ENCODE data around the gene KATNAL1.

The KATNAL1 gene

DNA sequence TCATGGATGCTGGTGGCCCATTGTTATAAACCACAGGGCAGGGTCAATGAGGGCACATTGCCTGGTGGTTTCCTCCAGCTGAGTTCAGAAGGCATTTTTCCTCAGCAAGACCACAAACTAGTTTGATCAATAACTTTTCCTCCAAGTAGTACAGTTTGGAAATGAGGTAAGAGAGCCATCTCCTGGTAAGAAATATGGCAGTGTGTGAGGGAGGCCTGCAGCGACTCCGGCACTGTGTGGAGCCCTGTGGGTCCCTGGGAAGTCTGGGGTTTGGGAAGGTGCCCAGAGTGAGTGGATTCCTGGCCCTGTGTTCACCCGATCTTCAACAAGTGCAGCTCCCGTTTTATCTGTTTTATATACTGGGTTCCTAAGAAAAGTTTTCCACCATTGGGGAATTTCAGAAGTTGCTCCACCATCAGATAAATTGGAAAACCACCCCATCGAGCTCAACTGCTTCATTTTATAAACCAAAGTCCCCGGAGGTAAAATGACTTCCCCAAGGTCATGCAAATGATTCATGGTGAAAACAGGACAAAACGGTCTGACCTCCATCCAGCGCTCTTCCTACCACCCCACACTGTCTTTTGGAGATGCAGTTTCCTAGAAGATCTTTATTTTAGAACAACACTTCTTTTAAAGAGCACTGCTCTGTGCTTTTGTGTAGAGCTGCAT, 148.4 kb downstream of the KATNAL1 start:
- DNase-seq: no peak

DNA sequence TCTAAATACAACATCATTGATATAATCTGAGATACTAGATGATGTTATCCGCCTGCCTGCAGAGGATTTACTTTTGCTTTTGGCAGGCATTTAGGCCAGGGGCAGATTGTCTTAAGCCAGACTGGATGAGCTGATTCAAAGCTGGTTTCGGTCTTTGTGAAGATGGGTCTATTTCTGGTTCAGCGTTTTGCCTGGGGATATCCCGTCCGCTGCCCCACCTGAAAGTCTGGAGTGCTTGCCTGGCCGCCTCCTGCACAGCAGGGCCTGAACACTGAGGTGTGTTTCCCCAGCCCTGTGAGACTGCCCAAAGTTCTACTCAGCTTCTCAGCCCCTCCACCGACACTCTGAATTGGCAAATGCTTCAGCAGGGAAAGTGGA, 149.7 kb downstream of the KATNAL1 start:
- DNase-seq: no peak

DNA sequence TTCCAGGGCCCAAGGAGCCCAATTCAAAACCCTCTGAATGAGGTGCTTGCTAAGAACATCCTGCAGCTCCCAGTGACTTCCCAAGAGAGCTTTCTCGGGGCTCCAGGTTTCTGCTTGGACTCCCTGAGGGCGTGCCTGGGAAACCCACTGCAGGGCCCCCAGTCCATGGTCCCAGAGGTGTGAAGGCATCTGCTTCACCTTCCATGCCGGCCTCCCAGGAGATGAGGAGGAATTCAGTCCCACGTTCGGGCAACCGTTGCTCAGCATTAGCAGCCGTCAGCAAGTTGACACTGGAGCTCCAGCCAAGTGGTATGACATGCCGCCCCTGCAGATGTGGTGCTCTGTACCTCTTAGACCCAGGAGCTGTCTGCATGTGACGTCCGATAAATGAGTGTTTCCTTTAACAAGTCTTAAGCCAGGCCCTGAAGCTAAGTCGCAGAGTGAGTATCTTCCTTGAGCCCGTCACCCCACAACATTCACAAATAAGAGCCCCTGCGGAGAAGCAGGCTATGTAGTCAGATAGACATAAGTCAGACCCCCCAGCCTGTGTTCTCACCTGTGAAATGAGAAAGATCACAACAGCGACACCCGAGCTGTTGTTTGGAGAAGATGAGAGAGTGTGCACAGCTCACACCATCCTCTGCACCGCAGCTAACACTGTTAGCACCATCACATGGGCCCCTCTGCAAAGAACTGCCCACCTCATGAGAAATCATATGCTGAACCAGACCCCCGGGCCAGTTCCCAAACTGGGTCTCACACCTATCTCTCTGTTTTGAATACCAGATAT, 150.3 kb downstream of the KATNAL1 start:
- DNase-seq: no peak

DNA sequence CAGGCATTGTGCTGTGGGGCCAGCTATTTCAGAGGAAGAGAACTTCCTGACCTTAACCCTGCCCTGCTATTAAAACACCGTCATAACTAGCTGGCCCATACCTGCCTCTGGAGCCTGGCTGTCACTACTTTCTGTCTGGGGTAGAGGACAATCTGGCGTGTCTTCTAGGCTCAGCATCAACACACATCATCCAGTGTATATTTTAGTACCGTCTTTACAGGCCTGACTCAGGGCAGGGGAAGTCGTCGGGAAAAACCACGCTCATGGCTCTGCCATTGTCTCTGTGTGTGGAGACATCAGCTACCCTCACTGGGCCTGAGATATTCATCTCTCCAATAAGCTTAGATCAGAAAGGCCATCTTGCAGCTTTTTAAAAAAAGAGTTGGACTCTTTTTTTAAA, 151.1 kb downstream of the KATNAL1 start:
- no peak for DNase-seq

DNA sequence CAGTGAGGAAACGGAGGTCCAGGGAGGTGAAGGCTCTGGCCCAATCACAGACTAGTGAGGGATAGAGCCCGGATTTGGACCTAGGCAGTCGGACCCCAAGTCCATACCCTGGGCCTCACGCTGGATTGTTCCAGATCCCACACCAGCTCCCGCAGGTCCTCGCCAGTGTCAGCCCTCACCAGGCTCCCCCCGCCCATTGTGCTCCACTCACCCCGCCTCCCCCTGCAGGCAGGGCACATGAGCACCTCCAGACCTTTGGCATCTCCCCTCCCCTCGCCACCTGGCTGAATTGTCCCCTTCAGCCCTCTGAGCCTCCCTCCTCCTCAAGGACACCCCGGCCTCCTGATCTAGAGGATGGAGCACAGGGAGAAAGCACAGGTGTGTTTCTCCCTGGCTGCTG, 152.4 kb downstream of the KATNAL1 start:
- DNase-seq: no peak

DNA sequence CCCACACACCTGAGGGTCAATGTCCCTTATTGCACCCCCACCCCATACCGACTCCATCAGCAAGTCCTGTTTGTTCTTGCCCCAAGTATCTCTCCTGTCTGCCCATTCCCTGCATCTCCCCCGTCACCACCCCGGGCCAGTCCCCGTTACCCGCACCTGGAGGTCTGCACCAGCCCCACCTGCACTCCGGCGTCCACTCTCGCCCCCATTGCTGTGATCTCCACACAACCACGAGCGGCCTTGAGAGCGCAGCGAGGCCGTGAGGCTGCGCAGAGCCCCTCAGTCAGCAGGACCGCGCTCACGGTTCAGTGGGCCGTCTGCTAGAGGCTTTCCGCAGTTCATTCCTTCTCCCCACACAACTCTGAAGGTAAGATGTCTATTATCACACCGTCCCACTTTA, 152.8 kb downstream of the KATNAL1 start:
- DNase-seq: no peak

DNA sequence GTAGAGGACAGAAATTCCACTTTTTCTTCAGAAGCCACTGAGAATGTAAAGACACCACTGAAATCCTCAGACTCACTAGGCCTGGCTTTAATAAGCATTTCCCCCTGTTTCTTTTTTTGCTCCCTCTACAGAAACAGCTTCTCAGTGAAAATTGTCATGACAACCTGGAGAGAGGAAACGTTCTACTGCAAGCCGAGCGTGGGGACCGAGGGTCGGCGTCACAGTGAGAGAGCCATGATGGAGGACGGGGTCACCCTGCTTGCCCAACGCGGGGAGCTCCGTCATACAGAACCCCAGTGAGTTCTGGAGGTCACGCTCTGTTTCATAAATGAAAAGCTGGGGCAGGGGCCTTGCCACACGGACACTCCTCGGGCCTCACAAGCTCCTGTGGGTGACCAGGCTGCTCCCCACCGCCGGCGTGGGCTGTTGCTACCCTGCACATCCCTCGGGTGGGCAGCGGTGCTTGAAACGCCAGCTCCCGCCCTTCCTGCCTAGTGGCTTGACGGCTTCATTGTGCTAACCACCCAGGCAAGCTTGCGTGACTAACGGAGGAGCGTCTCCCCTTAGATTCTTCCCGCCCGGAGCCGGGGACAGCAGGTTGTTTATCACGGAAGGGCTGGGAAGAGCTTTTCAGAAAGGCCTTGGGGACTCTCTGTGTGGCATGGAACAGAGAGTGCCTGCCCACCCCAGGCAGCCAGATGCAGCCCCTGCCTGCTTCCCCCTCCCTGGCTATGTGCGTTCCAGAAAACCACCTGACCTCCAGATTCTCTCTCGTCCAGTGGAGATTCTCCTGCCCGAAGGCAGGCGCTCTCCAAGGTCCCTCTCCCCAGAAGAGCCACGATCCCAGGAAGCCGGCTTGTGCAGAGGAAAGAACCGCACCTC, 153.6 kb downstream of the KATNAL1 start:
- DNase-seq: no peak
